ENCODE results near the gene FGF16.

- TF ChIP-seq CTCF (IDR thresholded peaks at IDR 0.05 in 8 of 11, conservative IDR thresholded peaks at IDR 0.05 in 3 of 11) (no peak), POLR2AphosphoS5 (IDR thresholded peaks at IDR 0.05) (no peak)
Measured at GRCh38 chrX:77442728-77443127, 4.5 kb upstream of the FGF16 start.

Measured in spleen (tissue), 7 donors.